ENCODE data around the gene COQ4. TPM values are rescaled to one million over a fixed set of nuclear protein-coding genes. Genes with fewer than 3 reads are reported as not detected.

The COQ4 gene
- total RNA-seq, 1 experiment from 2014 or later, result 45.3 TPM

DNA sequence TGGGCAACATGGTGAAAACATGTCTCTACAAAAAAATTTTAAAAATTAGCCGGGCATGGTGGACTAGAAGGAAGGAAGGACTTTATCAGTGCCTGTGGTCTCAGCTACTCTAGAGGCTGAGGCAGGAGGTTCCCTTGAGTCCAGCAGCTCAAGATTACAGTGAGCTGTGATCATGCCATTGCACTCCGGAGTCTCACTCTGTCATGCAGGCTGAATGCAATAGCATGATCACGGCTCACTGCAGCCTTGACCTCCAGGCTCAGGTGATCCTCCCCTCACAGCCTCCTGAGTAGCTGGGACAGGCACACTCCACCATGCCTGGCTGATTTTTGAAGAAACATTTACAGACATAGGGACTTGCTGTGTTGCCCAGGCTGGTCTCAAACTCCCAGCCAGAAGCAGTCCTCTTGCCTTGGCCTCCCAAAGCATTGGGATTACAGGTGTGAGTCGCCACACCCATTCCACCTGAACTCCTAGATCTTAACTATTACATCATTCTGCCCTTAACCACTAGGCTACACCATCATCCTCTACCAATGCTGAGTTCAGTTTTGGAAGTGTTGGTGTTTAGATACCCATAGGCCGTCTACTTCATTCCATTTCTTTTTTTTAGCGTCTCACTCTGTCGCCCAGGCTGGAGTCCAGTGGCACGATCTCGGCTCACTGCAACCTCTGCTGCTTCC is 46.5 kb downstream of the COQ4 start:
- Mint-ChIP-seq H3K27me3 (ENCODE audit: low read depth) (peaks cover 50% of the 10 kb centered on the region), H3K27ac (no peak overlapping the region), H3K4me3 (no peak overlapping the region), H3K36me3 (no peaks in the 10 kb centered on the region), H3K4me1 (peaks cover 39% of the 10 kb centered on the region), H3K9me3 (no peaks in the 10 kb centered on the region)
- ChIA-PET POLR2A (interaction anchor here (0.6 kb wide), 1 partner anchor 220 kb away, joined by 6 read pairs; no protein-coding TSS in a partner anchor), CTCF (interaction anchor here (10.8 kb wide), 1 partner anchor 44 kb away, joined by 248 read pairs; no protein-coding TSS in a partner anchor)
- no peak for TF ChIP-seq ZNF232 (CRISPR knock-in tag; IDR thresholded peaks at IDR 0.05)
- TF ChIP-seq, protein P1, sequence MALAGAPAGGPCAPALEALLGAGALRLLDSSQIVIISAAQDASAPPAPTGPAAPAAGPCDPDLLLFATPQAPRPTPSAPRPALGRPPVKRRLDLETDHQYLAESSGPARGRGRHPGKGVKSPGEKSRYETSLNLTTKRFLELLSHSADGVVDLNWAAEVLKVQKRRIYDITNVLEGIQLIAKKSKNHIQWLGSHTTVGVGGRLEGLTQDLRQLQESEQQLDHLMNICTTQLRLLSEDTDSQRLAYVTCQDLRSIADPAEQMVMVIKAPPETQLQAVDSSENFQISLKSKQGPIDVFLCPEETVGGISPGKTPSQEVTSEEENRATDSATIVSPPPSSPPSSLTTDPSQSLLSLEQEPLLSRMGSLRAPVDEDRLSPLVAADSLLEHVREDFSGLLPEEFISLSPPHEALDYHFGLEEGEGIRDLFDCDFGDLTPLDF (CRISPR knock-in tag; IDR thresholded peaks at IDR 0.05), result no peak
- TF ChIP-seq, protein P2, sequence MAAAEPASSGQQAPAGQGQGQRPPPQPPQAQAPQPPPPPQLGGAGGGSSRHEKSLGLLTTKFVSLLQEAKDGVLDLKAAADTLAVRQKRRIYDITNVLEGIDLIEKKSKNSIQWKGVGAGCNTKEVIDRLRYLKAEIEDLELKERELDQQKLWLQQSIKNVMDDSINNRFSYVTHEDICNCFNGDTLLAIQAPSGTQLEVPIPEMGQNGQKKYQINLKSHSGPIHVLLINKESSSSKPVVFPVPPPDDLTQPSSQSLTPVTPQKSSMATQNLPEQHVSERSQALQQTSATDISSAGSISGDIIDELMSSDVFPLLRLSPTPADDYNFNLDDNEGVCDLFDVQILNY (CRISPR knock-in tag; IDR thresholded peaks at IDR 0.05), result no peak
- TF ChIP-seq, protein P3, sequence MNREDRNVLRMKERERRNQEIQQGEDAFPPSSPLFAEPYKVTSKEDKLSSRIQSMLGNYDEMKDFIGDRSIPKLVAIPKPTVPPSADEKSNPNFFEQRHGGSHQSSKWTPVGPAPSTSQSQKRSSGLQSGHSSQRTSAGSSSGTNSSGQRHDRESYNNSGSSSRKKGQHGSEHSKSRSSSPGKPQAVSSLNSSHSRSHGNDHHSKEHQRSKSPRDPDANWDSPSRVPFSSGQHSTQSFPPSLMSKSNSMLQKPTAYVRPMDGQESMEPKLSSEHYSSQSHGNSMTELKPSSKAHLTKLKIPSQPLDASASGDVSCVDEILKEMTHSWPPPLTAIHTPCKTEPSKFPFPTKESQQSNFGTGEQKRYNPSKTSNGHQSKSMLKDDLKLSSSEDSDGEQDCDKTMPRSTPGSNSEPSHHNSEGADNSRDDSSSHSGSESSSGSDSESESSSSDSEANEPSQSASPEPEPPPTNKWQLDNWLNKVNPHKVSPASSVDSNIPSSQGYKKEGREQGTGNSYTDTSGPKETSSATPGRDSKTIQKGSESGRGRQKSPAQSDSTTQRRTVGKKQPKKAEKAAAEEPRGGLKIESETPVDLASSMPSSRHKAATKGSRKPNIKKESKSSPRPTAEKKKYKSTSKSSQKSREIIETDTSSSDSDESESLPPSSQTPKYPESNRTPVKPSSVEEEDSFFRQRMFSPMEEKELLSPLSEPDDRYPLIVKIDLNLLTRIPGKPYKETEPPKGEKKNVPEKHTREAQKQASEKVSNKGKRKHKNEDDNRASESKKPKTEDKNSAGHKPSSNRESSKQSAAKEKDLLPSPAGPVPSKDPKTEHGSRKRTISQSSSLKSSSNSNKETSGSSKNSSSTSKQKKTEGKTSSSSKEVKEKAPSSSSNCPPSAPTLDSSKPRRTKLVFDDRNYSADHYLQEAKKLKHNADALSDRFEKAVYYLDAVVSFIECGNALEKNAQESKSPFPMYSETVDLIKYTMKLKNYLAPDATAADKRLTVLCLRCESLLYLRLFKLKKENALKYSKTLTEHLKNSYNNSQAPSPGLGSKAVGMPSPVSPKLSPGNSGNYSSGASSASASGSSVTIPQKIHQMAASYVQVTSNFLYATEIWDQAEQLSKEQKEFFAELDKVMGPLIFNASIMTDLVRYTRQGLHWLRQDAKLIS (CRISPR knock-in tag; IDR thresholded peaks at IDR 0.05; ENCODE audit: borderline replicate concordance), result no peak
- no peak for ATAC-seq
- DNase-seq (ENCODE audit: low spot score), result no peak

DNA sequence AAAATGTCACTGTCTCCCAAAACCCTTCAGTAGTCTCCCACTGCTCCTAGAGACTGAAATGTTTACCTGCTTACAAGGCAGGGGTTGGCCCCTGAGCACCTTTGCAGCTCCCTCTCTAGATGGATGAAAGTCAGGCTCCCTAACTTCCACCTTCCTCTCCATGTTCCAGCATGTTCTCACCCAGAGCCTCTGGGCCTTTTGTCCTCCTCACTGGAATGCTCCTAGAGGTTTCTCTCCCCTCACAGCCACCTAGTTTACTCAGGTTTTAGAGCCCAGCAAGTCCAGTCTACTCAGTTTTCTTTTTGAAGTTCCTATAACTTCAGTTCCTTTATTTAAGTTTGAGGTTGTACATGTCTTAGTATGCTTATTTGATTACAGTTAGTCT is 47.7 kb downstream of the COQ4 start:
- H3K9me3 Mint-ChIP-seq, result no peaks in the 10 kb centered on the region
- DNase-seq (ENCODE audit: low spot score) (no peak), ATAC-seq (peak; percentile 9; the same call in 1 of the 2 replicates)
- no peaks in the 10 kb centered on the region for H3K36me3 Mint-ChIP-seq
- peaks cover 42% of the 10 kb centered on the region for H3K27me3 Mint-ChIP-seq (ENCODE audit: low read depth)
- peaks cover 32% of the 10 kb centered on the region for H3K4me1 Mint-ChIP-seq
- H3K27ac Mint-ChIP-seq, result peak overlapping the region; percentile 80
- CTCF ChIA-PET, result interaction anchor here (0.7 to 3.9 kb wide), 8 partner anchors 9 to 135 kb away, joined by 3 to 35 read pairs (median 10); partner anchors contain the start of gene CERCAM
- POLR2A ChIA-PET, result interaction anchor here (1.5 kb wide), 1 partner anchor 120 kb away, joined by 3 read pairs; no protein-coding TSS in a partner anchor
- peak overlapping the region; percentile 95 for H3K4me3 Mint-ChIP-seq
- TF ChIP-seq, protein P4, sequence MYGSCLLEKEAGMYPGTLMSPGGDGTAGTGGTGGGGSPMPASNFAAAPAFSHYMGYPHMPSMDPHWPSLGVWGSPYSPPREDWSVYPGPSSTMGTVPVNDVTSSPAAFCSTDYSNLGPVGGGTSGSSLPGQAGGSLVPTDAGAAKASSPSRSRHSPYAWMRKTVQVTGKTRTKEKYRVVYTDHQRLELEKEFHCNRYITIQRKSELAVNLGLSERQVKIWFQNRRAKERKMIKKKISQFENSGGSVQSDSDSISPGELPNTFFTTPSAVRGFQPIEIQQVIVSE (CRISPR knock-in tag; IDR thresholded peaks at IDR 0.05; ENCODE audit: borderline replicate concordance), result no peak
- TF ChIP-seq, protein P5, sequence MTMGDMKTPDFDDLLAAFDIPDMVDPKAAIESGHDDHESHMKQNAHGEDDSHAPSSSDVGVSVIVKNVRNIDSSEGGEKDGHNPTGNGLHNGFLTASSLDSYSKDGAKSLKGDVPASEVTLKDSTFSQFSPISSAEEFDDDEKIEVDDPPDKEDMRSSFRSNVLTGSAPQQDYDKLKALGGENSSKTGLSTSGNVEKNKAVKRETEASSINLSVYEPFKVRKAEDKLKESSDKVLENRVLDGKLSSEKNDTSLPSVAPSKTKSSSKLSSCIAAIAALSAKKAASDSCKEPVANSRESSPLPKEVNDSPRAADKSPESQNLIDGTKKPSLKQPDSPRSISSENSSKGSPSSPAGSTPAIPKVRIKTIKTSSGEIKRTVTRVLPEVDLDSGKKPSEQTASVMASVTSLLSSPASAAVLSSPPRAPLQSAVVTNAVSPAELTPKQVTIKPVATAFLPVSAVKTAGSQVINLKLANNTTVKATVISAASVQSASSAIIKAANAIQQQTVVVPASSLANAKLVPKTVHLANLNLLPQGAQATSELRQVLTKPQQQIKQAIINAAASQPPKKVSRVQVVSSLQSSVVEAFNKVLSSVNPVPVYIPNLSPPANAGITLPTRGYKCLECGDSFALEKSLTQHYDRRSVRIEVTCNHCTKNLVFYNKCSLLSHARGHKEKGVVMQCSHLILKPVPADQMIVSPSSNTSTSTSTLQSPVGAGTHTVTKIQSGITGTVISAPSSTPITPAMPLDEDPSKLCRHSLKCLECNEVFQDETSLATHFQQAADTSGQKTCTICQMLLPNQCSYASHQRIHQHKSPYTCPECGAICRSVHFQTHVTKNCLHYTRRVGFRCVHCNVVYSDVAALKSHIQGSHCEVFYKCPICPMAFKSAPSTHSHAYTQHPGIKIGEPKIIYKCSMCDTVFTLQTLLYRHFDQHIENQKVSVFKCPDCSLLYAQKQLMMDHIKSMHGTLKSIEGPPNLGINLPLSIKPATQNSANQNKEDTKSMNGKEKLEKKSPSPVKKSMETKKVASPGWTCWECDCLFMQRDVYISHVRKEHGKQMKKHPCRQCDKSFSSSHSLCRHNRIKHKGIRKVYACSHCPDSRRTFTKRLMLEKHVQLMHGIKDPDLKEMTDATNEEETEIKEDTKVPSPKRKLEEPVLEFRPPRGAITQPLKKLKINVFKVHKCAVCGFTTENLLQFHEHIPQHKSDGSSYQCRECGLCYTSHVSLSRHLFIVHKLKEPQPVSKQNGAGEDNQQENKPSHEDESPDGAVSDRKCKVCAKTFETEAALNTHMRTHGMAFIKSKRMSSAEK (CRISPR knock-in tag; IDR thresholded peaks at IDR 0.05; ENCODE audit: borderline replicate concordance), result no peak
- TF ChIP-seq, protein P1 (CRISPR knock-in tag; IDR thresholded peaks at IDR 0.05), result no peak
- no peak for TF ChIP-seq KAT7 (CRISPR knock-in tag; IDR thresholded peaks at IDR 0.05; ENCODE audit: borderline replicate concordance)
- TF ChIP-seq, protein P6, sequence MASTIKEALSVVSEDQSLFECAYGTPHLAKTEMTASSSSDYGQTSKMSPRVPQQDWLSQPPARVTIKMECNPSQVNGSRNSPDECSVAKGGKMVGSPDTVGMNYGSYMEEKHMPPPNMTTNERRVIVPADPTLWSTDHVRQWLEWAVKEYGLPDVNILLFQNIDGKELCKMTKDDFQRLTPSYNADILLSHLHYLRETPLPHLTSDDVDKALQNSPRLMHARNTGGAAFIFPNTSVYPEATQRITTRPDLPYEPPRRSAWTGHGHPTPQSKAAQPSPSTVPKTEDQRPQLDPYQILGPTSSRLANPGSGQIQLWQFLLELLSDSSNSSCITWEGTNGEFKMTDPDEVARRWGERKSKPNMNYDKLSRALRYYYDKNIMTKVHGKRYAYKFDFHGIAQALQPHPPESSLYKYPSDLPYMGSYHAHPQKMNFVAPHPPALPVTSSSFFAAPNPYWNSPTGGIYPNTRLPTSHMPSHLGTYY (CRISPR knock-in tag; IDR thresholded peaks at IDR 0.05), result no peak
- no peak for TF ChIP-seq HMGA2 (CRISPR knock-in tag; IDR thresholded peaks at IDR 0.05)
- no peak for TF ChIP-seq ATF1 (CRISPR knock-in tag; IDR thresholded peaks at IDR 0.05)
- TF ChIP-seq, protein P7, sequence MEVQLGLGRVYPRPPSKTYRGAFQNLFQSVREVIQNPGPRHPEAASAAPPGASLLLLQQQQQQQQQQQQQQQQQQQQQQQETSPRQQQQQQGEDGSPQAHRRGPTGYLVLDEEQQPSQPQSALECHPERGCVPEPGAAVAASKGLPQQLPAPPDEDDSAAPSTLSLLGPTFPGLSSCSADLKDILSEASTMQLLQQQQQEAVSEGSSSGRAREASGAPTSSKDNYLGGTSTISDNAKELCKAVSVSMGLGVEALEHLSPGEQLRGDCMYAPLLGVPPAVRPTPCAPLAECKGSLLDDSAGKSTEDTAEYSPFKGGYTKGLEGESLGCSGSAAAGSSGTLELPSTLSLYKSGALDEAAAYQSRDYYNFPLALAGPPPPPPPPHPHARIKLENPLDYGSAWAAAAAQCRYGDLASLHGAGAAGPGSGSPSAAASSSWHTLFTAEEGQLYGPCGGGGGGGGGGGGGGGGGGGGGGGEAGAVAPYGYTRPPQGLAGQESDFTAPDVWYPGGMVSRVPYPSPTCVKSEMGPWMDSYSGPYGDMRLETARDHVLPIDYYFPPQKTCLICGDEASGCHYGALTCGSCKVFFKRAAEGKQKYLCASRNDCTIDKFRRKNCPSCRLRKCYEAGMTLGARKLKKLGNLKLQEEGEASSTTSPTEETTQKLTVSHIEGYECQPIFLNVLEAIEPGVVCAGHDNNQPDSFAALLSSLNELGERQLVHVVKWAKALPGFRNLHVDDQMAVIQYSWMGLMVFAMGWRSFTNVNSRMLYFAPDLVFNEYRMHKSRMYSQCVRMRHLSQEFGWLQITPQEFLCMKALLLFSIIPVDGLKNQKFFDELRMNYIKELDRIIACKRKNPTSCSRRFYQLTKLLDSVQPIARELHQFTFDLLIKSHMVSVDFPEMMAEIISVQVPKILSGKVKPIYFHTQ (CRISPR knock-in tag; IDR thresholded peaks at IDR 0.05), result no peak
- TF ChIP-seq NR3C1 (CRISPR knock-in tag; conservative IDR thresholded peaks at IDR 0.05; ENCODE audit: low read depth), result no peak
- TF ChIP-seq CBFB (CRISPR knock-in tag; IDR thresholded peaks at IDR 0.05; ENCODE audit: low read depth), result no peak
- no peak for TF ChIP-seq ZNF232 (CRISPR knock-in tag; IDR thresholded peaks at IDR 0.05)
